ENCODE measurements around the gene WNT3. TPM values are rescaled to one million over a fixed set of nuclear protein-coding genes. Genes with fewer than 3 reads are reported as not detected.

WNT3 gene, protein sequence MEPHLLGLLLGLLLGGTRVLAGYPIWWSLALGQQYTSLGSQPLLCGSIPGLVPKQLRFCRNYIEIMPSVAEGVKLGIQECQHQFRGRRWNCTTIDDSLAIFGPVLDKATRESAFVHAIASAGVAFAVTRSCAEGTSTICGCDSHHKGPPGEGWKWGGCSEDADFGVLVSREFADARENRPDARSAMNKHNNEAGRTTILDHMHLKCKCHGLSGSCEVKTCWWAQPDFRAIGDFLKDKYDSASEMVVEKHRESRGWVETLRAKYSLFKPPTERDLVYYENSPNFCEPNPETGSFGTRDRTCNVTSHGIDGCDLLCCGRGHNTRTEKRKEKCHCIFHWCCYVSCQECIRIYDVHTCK
- total RNA-seq (under 1 TPM; 0.39 to 0.96 TPM), polyA plus RNA-seq (1 to 10 TPM in 1 of 2 donors, under 1 TPM in 1; 0.15 to 1.0 TPM)
- long read RNA-seq, donor 1: 0 reads
- long read RNA-seq, donor 2, partial matches to known transcripts: 0 of 1 reads
- long read RNA-seq, donor 2, other reads (novel, unspliced or antisense): 1 of 1 reads

- no peak for ATAC-seq (ENCODE audit: low FRiP score)
- H3K27me3 ChIP-seq (ENCODE audit: control insufficient read depth in 1 of 2, insufficient read depth in 2 of 2, low read length in 1 of 2): peaks cover 0 to 3% of the 10 kb centered on the region in 2 donors
- no peak within 1 kb of the TSS for H3K27ac ChIP-seq (ENCODE audit: low read depth in 1 of 2, low read length in 2 of 2)
- no peak for DNase-seq
- intact Hi-C loops (cut with DNase I): no loop called here
- no peaks in the 10 kb centered on the region for H3K9me3 ChIP-seq (ENCODE audit: control insufficient read depth, low read length)
- no peak within 1 kb of the TSS for H3K4me3 ChIP-seq (ENCODE audit: low read length in 2 of 2)
- WGBS, 2 donors: 1 to 2% methylated on average over 46 to 47 of the region's 47 CpGs
- H3K4me1 ChIP-seq (ENCODE audit: control insufficient read depth in 1 of 2, insufficient read depth in 2 of 2, low read length in 2 of 2): no peaks in the 10 kb centered on the region
- no peaks in the 10 kb centered on the region for H3K36me3 ChIP-seq (ENCODE audit: control insufficient read depth in 1 of 2, insufficient read depth in 2 of 2, low read length in 1 of 2)
Measured at GRCh38 chr17:46818316-46818928, at the start of gene WNT3. Gene WNT3, minus strand, starts transcription at chr17:46818692. Its CDS starts 95 bp downstream, at chr17:46818597.

DNA sequence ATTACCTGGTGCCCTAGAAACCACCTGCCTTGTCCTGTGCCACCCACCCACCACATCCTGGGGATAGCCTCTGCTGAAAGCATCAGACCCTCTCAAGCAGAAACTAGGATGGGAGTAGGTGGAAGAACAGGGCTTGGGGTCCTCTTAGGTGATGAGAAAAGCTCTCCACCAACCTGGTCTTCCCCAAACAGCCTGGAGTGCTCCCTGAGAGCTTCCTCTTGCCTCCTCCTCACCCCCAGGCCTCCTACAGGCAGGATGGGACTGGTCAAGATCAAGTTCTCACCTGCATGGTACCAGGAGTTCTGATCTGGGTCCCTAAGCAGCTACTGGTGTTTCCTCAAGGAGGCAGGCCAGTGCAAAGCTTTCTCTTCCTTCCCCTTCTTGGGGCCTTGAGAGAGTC lies 48.3 kb upstream of the WNT3 start:
- ATAC-seq (ENCODE audit: low FRiP score) (no peak), DNase-seq (no peak)
- H3K9me3 ChIP-seq (ENCODE audit: control insufficient read depth, low read length): no peaks in the 10 kb centered on the region
- intact Hi-C loops (cut with DNase I): no loop called here
- no peaks in the 10 kb centered on the region for H3K36me3 ChIP-seq (ENCODE audit: control insufficient read depth in 1 of 2, insufficient read depth in 2 of 2, low read length in 1 of 2)
- H3K4me3 ChIP-seq (ENCODE audit: low read length in 2 of 2): no peak overlapping the region
- no peak overlapping the region for H3K27ac ChIP-seq (ENCODE audit: low read depth in 1 of 2, low read length in 2 of 2)
- H3K4me1 ChIP-seq (ENCODE audit: control insufficient read depth in 1 of 2, insufficient read depth in 2 of 2, low read length in 2 of 2): no peaks in the 10 kb centered on the region
- no peaks in the 10 kb centered on the region for H3K27me3 ChIP-seq (ENCODE audit: control insufficient read depth in 1 of 2, insufficient read depth in 2 of 2, low read length in 1 of 2)

GRCh38 chr17:46866325-46866724 lies 47.8 kb upstream of the WNT3 start:
- Histone ChIP-seq H3K4me3 (ENCODE audit: low read length in 2 of 2) (no peak overlapping the region), H3K27me3 (ENCODE audit: control insufficient read depth in 1 of 2, insufficient read depth in 2 of 2, low read length in 1 of 2) (no peaks in the 10 kb centered on the region), H3K4me1 (ENCODE audit: control insufficient read depth in 1 of 2, insufficient read depth in 2 of 2, low read length in 2 of 2) (no peaks in the 10 kb centered on the region), H3K36me3 (ENCODE audit: control insufficient read depth in 1 of 2, insufficient read depth in 2 of 2, low read length in 1 of 2) (no peaks in the 10 kb centered on the region), H3K27ac (ENCODE audit: low read depth in 1 of 2, low read length in 2 of 2) (no peak overlapping the region), H3K9me3 (ENCODE audit: control insufficient read depth, low read length) (no peaks in the 10 kb centered on the region)
- 70 to 76% methylated on average over 8 of the region's 8 CpGs for WGBS, 2 donors
- intact Hi-C loops (cut with DNase I): no loop called here
- DNase-seq: no peak
- ATAC-seq (ENCODE audit: low FRiP score): no peak

GRCh38 chr17:46865100-46865499 lies 46.6 kb upstream of the WNT3 start:
- Histone ChIP-seq H3K27ac (ENCODE audit: low read depth in 1 of 2, low read length in 2 of 2) (no peak overlapping the region), H3K4me1 (ENCODE audit: control insufficient read depth in 1 of 2, insufficient read depth in 2 of 2, low read length in 2 of 2) (no peaks in the 10 kb centered on the region), H3K36me3 (ENCODE audit: control insufficient read depth in 1 of 2, insufficient read depth in 2 of 2, low read length in 1 of 2) (no peaks in the 10 kb centered on the region), H3K9me3 (ENCODE audit: control insufficient read depth, low read length) (no peaks in the 10 kb centered on the region), H3K4me3 (ENCODE audit: low read length in 2 of 2) (no peak overlapping the region), H3K27me3 (ENCODE audit: control insufficient read depth in 1 of 2, insufficient read depth in 2 of 2, low read length in 1 of 2) (no peaks in the 10 kb centered on the region)
- DNase-seq: no peak
- ATAC-seq (ENCODE audit: low FRiP score): no peak
- intact Hi-C loops (cut with DNase I): no loop called here
- WGBS, 2 donors: 12 to 17% methylated on average over 8 of the region's 8 CpGs

- no peaks in the 10 kb centered on the region for H3K36me3 ChIP-seq (ENCODE audit: control insufficient read depth in 1 of 2, insufficient read depth in 2 of 2, low read length in 1 of 2)
- H3K4me3 ChIP-seq (ENCODE audit: low read length in 2 of 2): no peak overlapping the region
- 81 to 86% methylated on average over 8 of the region's 8 CpGs for WGBS, 2 donors
- H3K27ac ChIP-seq (ENCODE audit: low read depth in 1 of 2, low read length in 2 of 2): no peak overlapping the region
- H3K27me3 ChIP-seq (ENCODE audit: control insufficient read depth in 1 of 2, insufficient read depth in 2 of 2, low read length in 1 of 2): no peaks in the 10 kb centered on the region
- ATAC-seq (ENCODE audit: low FRiP score) (no peak), DNase-seq (no peak)
- intact Hi-C loops (cut with DNase I): no loop called here
- H3K9me3 ChIP-seq (ENCODE audit: control insufficient read depth, low read length): no peaks in the 10 kb centered on the region
- H3K4me1 ChIP-seq (ENCODE audit: control insufficient read depth in 1 of 2, insufficient read depth in 2 of 2, low read length in 2 of 2): no peaks in the 10 kb centered on the region
Measured at GRCh38 chr17:46863383-46864121, 45.1 kb upstream of the WNT3 start.

DNA sequence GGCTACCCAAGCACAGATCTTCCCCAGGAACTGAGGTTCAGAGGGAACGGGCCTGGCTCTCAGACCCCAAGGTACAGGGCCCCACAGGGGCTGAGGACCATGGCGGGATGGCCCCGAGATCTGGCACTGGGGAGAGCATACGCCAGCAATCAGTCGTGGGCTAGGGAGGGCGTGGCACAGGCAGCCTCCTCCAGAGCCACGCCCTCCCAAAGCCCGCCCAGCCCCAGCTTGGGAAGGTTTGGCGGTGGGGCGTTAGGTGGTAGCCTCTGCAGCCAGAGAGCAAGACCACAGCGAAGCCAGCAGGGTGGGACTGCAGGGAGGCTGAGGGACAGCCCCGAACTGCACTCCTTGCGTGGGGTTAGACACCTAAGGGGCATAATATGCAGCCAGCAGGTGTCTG lies 44.5 kb upstream of the WNT3 start:
- H3K27ac ChIP-seq (ENCODE audit: low read depth in 1 of 2, low read length in 2 of 2): no peak overlapping the region
- intact Hi-C loops (cut with DNase I): no loop called here
- H3K9me3 ChIP-seq (ENCODE audit: control insufficient read depth, low read length): no peaks in the 10 kb centered on the region
- ATAC-seq (ENCODE audit: low FRiP score): no peak
- H3K36me3 ChIP-seq (ENCODE audit: control insufficient read depth in 1 of 2, insufficient read depth in 2 of 2, low read length in 1 of 2): no peaks in the 10 kb centered on the region
- H3K27me3 ChIP-seq (ENCODE audit: control insufficient read depth in 1 of 2, insufficient read depth in 2 of 2, low read length in 1 of 2): no peaks in the 10 kb centered on the region
- H3K4me1 ChIP-seq (ENCODE audit: control insufficient read depth in 1 of 2, insufficient read depth in 2 of 2, low read length in 2 of 2): no peaks in the 10 kb centered on the region
- no peak for DNase-seq
- H3K4me3 ChIP-seq (ENCODE audit: low read length in 2 of 2): no peak overlapping the region
- 20 to 25% methylated on average over 13 of the region's 13 CpGs for WGBS, 2 donors

DNA sequence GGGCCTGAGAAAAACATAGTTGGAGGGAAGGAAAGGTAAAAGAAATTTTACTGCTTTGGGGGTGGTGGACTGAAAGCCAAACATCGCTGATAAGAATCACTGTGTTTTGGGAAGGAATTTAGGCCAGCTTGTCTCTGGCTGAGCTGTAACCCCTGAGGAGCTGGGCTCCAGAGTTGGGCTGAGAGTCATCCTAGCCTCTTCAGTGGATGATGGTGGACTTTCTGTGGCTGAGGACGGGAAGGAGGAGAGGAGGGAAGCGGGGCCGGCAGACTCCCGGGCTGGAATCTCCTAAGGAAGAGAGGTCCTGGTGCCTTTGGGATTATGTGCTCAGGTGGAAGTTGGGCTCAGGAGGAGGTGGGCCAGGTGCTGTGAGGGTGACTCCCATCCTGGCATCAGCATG lies 41.5 kb upstream of the WNT3 start:
- 59 to 67% methylated on average over 5 of the region's 5 CpGs for WGBS, 2 donors
- H3K36me3 ChIP-seq (ENCODE audit: control insufficient read depth in 1 of 2, insufficient read depth in 2 of 2, low read length in 1 of 2): no peaks in the 10 kb centered on the region
- H3K27ac ChIP-seq (ENCODE audit: low read depth in 1 of 2, low read length in 2 of 2): no peak overlapping the region
- ATAC-seq (ENCODE audit: low FRiP score) (no peak), DNase-seq (no peak)
- no peaks in the 10 kb centered on the region for H3K27me3 ChIP-seq (ENCODE audit: control insufficient read depth in 1 of 2, insufficient read depth in 2 of 2, low read length in 1 of 2)
- H3K4me3 ChIP-seq (ENCODE audit: low read length in 2 of 2): no peak overlapping the region
- H3K9me3 ChIP-seq (ENCODE audit: control insufficient read depth, low read length): no peaks in the 10 kb centered on the region
- no peaks in the 10 kb centered on the region for H3K4me1 ChIP-seq (ENCODE audit: control insufficient read depth in 1 of 2, insufficient read depth in 2 of 2, low read length in 2 of 2)
- intact Hi-C loops (cut with DNase I): no loop called here

DNA sequence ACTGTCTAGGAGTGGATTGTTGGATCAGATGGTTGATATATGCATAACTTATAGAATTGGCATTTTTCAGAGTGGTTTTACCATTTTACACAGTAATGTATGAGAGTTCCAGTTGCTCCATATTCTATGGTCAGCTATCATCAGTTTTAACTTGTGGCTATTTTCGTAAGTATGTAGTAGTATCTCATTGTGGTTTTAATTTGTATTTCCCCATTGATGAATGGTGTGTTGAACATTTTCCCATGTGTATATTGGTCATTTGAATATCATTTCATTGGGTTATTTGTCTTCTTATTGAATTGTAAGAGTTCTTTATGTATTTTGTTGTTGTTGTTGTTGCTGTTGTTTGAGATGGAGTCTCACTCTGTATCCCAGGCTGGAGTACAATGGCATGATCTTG lies 39.1 kb upstream of the WNT3 start:
- Histone ChIP-seq H3K4me3 (ENCODE audit: low read length in 2 of 2) (no peak overlapping the region), H3K27me3 (ENCODE audit: control insufficient read depth in 1 of 2, insufficient read depth in 2 of 2, low read length in 1 of 2) (peaks cover 0 to 4% of the 10 kb centered on the region in 2 donors), H3K9me3 (ENCODE audit: control insufficient read depth, low read length) (no peaks in the 10 kb centered on the region), H3K4me1 (ENCODE audit: control insufficient read depth in 1 of 2, insufficient read depth in 2 of 2, low read length in 2 of 2) (no peaks in the 10 kb centered on the region), H3K36me3 (ENCODE audit: control insufficient read depth in 1 of 2, insufficient read depth in 2 of 2, low read length in 1 of 2) (no peaks in the 10 kb centered on the region), H3K27ac (ENCODE audit: low read depth in 1 of 2, low read length in 2 of 2) (no peak overlapping the region)
- intact Hi-C loops (cut with DNase I): no loop called here
- ATAC-seq (ENCODE audit: low FRiP score) (no peak), DNase-seq (no peak)
- WGBS, 2 donors: 93 to 97% methylated on average over 1 of the region's 1 CpG

Measured in aorta (tissue), 5 donors.